H1 (cell line): ENCODE data around the gene ABCA2. TPM values are rescaled to one million over a fixed set of nuclear protein-coding genes. Genes with fewer than 3 reads are reported as not detected.

Experiments used
- CBX5 ChIP-seq: fragments of 300-800, 300-1000 bp; sonication (generic); IDR thresholded peaks from 2 replicates; pipeline ENCODE4 v1.7.1; 2016; ENCODE audit warnings: antibody characterized with exemption, low read length, low read depth
- CTBP2 ChIP-seq: IDR thresholded peaks from 2 replicates; pipeline ENCODE4 v1.7.0; 2011; ENCODE audit warnings: borderline replicate concordance, mild to moderate bottlenecking, moderate library complexity, mixed read lengths, low read length; ENCODE audit not compliant: insufficient read depth, insufficient read length
- EP300 ChIP-seq, 2 experiments: IDR thresholded peaks; 1 replicate in 1 of 2; 2 replicates in 1 of 2; pipeline ENCODE4 v1.6.1; 2011 to 2012; ENCODE audit warnings: low read depth in 2 of 2, low read length in 2 of 2, mild to moderate bottlenecking in 2 of 2, borderline replicate concordance in 1 of 2, inconsistent platforms in 1 of 2, moderate library complexity in 1 of 2
- FOSL1 ChIP-seq: IDR thresholded peaks from 2 replicates; pipeline ENCODE4 v1.6.1; 2011; ENCODE audit warnings: mild to moderate bottlenecking, low read depth, low read length, moderate library complexity; ENCODE audit not compliant: insufficient read depth
- NRF1 ChIP-seq: IDR thresholded peaks from 2 replicates; pipeline ENCODE4 v1.6.1; 2011; ENCODE audit warnings: mild to moderate bottlenecking, low read depth, low read length, improper control_type of control experiment
- PHF8 ChIP-seq: fragments of 200-600 bp; sonication (generic); conservative IDR thresholded peaks from 2 replicates; pipeline ENCODE4 v1.7.1; 2012; ENCODE audit warnings: low read depth, mild to moderate bottlenecking, inconsistent platforms, low read length, moderate library complexity
- POLR2A ChIP-seq, 2 experiments: IDR thresholded peaks; 1 replicate in 1 of 2; 2 replicates in 1 of 2; pipeline ENCODE4 v1.6.1; 2011; ENCODE audit warnings: low read depth in 2 of 2, low read length in 2 of 2, mild to moderate bottlenecking in 2 of 2; ENCODE audit errors: control extremely low read depth in 1 of 2
- RAD21 ChIP-seq, 2 experiments: IDR thresholded peaks in 1 of 2; conservative IDR thresholded peaks in 1 of 2; 2 replicates each; pipeline ENCODE4 v1.6.1; 2011; ENCODE audit warnings: low read depth in 2 of 2, low read length in 2 of 2, improper control_type of control experiment in 1 of 2, inconsistent platforms in 1 of 2, mild to moderate bottlenecking in 1 of 2, moderate library complexity in 1 of 2
- SAP30 ChIP-seq: fragments of 300-600 bp; sonication (generic); IDR thresholded peaks from 2 replicates; pipeline ENCODE4 v1.7.1; 2012; ENCODE audit warnings: low read length, moderate library complexity, mild to moderate bottlenecking, inconsistent platforms; ENCODE audit not compliant: insufficient read depth, insufficient replicate concordance
- SP2 ChIP-seq: IDR thresholded peaks from 2 replicates; pipeline ENCODE4 v1.6.1; 2012; ENCODE audit warnings: mild to moderate bottlenecking, low read length, inconsistent platforms
- SUZ12 ChIP-seq: fragments of 200-600 bp; sonication (generic); IDR thresholded peaks from 2 replicates; pipeline ENCODE4 v1.6.1; 2012; ENCODE audit warnings: mild to moderate bottlenecking, inconsistent platforms, low read length, moderate library complexity, mixed read lengths
- TBP ChIP-seq: IDR thresholded peaks from 2 replicates; pipeline ENCODE4 v1.6.1; 2011; ENCODE audit warnings: low read depth, low read length, improper control_type of control experiment
- TEAD4 ChIP-seq: IDR thresholded peaks from 2 replicates; pipeline ENCODE4 v1.6.1; 2012; ENCODE audit warnings: low read depth, low read length, inconsistent platforms, mixed read lengths
- YY1 ChIP-seq: IDR thresholded peaks from 2 replicates; pipeline ENCODE4 v1.6.1; 2011; ENCODE audit warnings: low read depth, mild to moderate bottlenecking, low read length
- polyA plus RNA-seq, 7 experiments: library from polyadenylated mRNA; depleted of rRNA in 3 of 7; stranded (reverse) in 5 of 7; unstranded in 2 of 7; fragments of >200 nt in 5 of 7; fragments of 200-250 nt in 2 of 7; gene quantifications; 1 replicate in 5 of 7; 2 replicates in 1 of 7; 4 replicates in 1 of 7; pipeline versions ENCODE4 v1.2.1 to v1.2.3, GENCODE V29; 2011 to 2013; ENCODE audit warnings: missing spikeins in 2 of 7, mixed read lengths in 2 of 7
- total RNA-seq: library from RNA; stranded (reverse); fragmentation: NEBNext Ultra II Directional; extraction: Animal tissue kit (Norgen Biotek cat#: 25700); gene quantifications from 2 replicates; pipeline ENCODE4 v1.2.1, GENCODE V29; 2021

The ABCA2 gene
- total and polyA plus RNA-seq, 2 of the 8 experiments (the other 6 are each of a cell fraction or from before 2014, with no cell fraction given), result 12.5 to 14.3 TPM

DNA sequence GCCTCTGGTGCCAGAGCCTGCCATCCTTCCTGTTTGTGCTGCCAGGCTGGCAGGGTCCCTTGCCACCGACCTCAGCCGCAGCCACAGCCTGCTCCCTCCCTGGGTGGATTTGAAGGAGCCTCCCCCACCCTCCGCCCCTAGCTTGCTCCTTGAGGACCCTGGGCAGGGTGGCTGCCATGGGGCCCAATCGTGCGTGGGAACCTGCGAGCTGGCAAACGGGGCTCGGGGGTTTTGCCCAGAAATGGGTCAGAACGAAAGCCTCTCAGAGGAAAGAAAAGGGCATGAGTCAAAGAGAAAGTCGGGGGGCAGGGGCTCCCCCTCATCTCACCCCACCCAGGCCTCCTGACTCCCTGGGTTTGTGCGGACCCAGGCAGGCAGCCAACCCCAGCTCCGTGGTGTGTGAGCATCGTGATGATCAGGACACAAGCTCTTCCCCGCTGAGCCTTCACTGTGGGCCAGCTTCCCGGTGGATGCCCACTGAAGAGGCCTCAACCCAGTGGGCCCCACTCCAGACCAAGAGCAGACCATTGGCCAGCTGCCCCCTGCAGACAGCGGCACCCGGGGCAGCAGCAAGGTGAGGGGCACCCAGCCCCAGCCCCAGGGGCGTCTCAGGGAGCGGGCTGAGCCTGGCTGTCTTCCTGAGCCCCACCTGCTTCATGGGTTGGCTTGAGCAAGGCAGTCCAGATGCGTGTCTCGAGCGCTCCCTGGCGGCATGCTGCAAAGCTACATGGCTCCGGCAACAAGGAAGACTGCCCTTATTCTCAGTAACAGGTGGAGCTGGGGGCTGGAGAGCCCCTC is 6.9 kb upstream of the ABCA2 start (continued):
- TF ChIP-seq SUZ12, result no peak
- TF ChIP-seq EP300 (IDR thresholded peaks at IDR 0.05; ENCODE audit: borderline replicate concordance in 1 of 2, low read depth in 2 of 2, low read length in 2 of 2), result no peak
- TF ChIP-seq NRF1, result no peak
- 0 out of 2 replicates have a peak, but pooled peaks have one; percentile 30 for TF ChIP-seq TBP
- no peak for TF ChIP-seq CTBP2
- TF ChIP-seq SP2, result no peak
- no peak for TF ChIP-seq CBX5
- no peak for TF ChIP-seq TEAD4
- peak; percentile 87 to 90 for TF ChIP-seq RAD21 (IDR thresholded peaks at IDR 0.05 in 1 of 2, conservative IDR thresholded peaks at IDR 0.05 in 1 of 2; ENCODE audit: low read depth in 2 of 2, low read length in 2 of 2)
- TF ChIP-seq POLR2A (IDR thresholded peaks at IDR 0.05; ENCODE audit: control extremely low read depth in 1 of 2, low read depth in 2 of 2, low read length in 2 of 2), result no peak
- no peak for TF ChIP-seq FOSL1
- no peak for TF ChIP-seq PHF8
- TF ChIP-seq YY1, result no peak
- TF ChIP-seq SAP30, result no peak
- TF ChIP-seq, all 59 proteins: peak for 8
